ENCODE results near the gene PLSCR3. TPM values are rescaled to one million over a fixed set of nuclear protein-coding genes. Genes with fewer than 3 reads are reported as not detected.

The PLSCR3 gene
- total RNA-seq, 1 donor from 2014 or later, result 81.4 TPM

GRCh38 chr17:7348478-7349242 lies 45.7 kb downstream of the PLSCR3 start:
- no peaks in the 10 kb centered on the region for H3K9me3 Mint-ChIP-seq (ENCODE audit: unreplicated experiment)
- peaks cover 4% of the 10 kb centered on the region for H3K27me3 Mint-ChIP-seq (ENCODE audit: unreplicated experiment)
- H3K4me1 Mint-ChIP-seq (ENCODE audit: unreplicated experiment), result peaks cover 27% of the 10 kb centered on the region
- H3K36me3 Mint-ChIP-seq (ENCODE audit: unreplicated experiment), result no peaks in the 10 kb centered on the region
- DNase-seq (ENCODE audit: extremely low spot score, unreplicated experiment), result no peak
- TF ChIP-seq, protein P1, sequence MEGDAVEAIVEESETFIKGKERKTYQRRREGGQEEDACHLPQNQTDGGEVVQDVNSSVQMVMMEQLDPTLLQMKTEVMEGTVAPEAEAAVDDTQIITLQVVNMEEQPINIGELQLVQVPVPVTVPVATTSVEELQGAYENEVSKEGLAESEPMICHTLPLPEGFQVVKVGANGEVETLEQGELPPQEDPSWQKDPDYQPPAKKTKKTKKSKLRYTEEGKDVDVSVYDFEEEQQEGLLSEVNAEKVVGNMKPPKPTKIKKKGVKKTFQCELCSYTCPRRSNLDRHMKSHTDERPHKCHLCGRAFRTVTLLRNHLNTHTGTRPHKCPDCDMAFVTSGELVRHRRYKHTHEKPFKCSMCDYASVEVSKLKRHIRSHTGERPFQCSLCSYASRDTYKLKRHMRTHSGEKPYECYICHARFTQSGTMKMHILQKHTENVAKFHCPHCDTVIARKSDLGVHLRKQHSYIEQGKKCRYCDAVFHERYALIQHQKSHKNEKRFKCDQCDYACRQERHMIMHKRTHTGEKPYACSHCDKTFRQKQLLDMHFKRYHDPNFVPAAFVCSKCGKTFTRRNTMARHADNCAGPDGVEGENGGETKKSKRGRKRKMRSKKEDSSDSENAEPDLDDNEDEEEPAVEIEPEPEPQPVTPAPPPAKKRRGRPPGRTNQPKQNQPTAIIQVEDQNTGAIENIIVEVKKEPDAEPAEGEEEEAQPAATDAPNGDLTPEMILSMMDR (IDR thresholded peaks at IDR 0.05), result no peak
- peak overlapping the region; percentile 35 for H3K4me3 Mint-ChIP-seq (ENCODE audit: unreplicated experiment)
- no peak overlapping the region for H3K27ac Mint-ChIP-seq (ENCODE audit: unreplicated experiment)

GRCh38 chr17:7347630-7348477 lies 46.5 kb downstream of the PLSCR3 start:
- Mint-ChIP-seq H3K36me3 (ENCODE audit: unreplicated experiment) (no peaks in the 10 kb centered on the region), H3K4me3 (ENCODE audit: unreplicated experiment) (no peak overlapping the region), H3K27me3 (ENCODE audit: unreplicated experiment) (peaks cover 6% of the 10 kb centered on the region), H3K4me1 (ENCODE audit: unreplicated experiment) (peaks cover 22% of the 10 kb centered on the region), H3K9me3 (ENCODE audit: unreplicated experiment) (no peaks in the 10 kb centered on the region), H3K27ac (ENCODE audit: unreplicated experiment) (no peak overlapping the region)
- TF ChIP-seq, protein P1 (IDR thresholded peaks at IDR 0.05), result no peak
- no peak for DNase-seq (ENCODE audit: extremely low spot score, unreplicated experiment)

DNA sequence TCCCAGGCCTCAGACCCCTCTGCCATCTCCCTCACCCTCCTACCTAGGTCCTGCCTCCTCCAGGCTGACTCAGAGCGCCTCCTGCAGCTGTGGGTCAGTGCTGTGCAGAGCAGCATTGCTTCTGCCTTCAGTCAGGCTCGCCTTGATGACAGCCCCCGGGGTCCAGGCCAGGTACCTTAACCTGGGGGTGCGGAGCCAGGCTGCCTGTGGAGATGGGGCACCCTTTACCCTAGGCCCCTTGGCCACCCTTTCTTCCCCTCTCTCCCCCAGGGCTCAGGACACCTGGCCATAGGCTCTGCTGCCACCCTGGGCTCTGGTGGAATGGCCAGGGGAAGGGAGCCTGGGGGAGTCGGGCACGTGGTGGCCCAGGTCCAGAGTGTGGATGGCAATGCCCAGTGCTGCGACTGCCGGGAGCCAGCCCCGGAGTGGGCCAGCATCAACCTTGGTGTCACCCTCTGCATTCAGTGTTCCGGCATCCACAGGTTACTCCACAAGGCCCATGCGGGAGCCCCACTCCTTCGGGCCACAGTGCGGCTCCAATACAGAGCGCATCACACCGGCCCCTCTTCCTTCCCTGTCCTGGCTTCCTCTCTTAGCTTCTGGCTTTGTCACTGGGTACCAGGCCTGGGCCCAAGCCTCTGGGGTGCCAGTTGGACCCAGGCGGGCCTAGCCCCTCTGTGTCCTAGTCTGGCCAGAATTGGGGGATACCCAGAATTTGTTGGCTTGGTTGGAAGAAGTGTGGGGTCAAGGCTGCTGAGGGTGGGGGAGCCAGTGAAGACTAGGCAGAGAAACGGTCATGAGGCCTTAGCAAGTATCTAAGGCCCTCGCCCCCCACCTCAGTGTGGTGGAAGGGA lies 47.3 kb downstream of the PLSCR3 start:
- Mint-ChIP-seq H3K27ac (ENCODE audit: unreplicated experiment) (no peak overlapping the region), H3K9me3 (ENCODE audit: unreplicated experiment) (no peaks in the 10 kb centered on the region), H3K36me3 (ENCODE audit: unreplicated experiment) (no peaks in the 10 kb centered on the region), H3K27me3 (ENCODE audit: unreplicated experiment) (peaks cover 6% of the 10 kb centered on the region), H3K4me1 (ENCODE audit: unreplicated experiment) (peaks cover 15% of the 10 kb centered on the region), H3K4me3 (ENCODE audit: unreplicated experiment) (no peak overlapping the region)
- TF ChIP-seq, protein P1 (IDR thresholded peaks at IDR 0.05), result no peak
- DNase-seq (ENCODE audit: extremely low spot score, unreplicated experiment), result no peak

DNA sequence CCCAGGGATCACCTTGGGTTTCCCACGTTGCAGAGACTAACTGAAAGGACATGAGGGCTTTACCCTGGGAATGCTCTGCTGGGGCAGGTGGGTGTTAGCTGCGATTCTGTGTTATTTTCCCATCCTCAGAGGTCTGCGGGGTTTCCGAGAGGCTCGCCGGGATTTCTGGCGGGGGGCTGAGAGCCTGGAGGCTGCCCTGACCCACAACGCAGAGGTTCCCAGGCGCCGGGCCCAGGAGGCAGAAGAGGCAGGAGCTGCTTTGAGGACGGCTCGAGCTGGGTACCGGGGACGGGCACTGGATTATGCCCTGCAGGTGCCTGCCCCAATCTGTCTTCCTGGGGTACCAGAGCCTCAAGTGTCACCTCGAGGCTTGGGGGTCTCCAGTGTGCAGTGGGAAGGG lies 51.1 kb downstream of the PLSCR3 start:
- Mint-ChIP-seq H3K4me1 (ENCODE audit: unreplicated experiment) (peaks cover 3% of the 10 kb centered on the region), H3K9me3 (ENCODE audit: unreplicated experiment) (no peaks in the 10 kb centered on the region), H3K4me3 (ENCODE audit: unreplicated experiment) (no peak overlapping the region), H3K36me3 (ENCODE audit: unreplicated experiment) (no peaks in the 10 kb centered on the region), H3K27me3 (ENCODE audit: unreplicated experiment) (peaks cover 9% of the 10 kb centered on the region), H3K27ac (ENCODE audit: unreplicated experiment) (no peak overlapping the region)
- TF ChIP-seq, protein P1 (IDR thresholded peaks at IDR 0.05), result no peak
- DNase-seq (ENCODE audit: extremely low spot score, unreplicated experiment), result no peak
